ENCODE results near the gene RBM26. TPM values are rescaled to one million over a fixed set of nuclear protein-coding genes. Genes with fewer than 3 reads are reported as not detected.

The RBM26 gene
- total and polyA plus RNA-seq, 2 of the 4 experiments (the other 2 are of a cell fraction) = 17.6 to 18.1 TPM

GRCh38 chr13:79402679-79403078, 3.4 kb downstream of the RBM26 start:
- Histone ChIP-seq H2BK15ac (ENCODE audit: low read depth, low read length) (no peak overlapping the region), H3K23ac (ENCODE audit: low read depth, low read length) (no peak overlapping the region), H3K4me2 (ENCODE audit: low read depth, low read length) (no peak overlapping the region; the same call in 1 of the 2 replicates), H3K27ac (ENCODE audit: insufficient read depth, low read length) (no peak overlapping the region), H4K5ac (ENCODE audit: low read depth, low read length) (no peak overlapping the region), H2BK20ac (ENCODE audit: low read depth, low read length) (no peak overlapping the region), H3K56ac (ENCODE audit: extremely low read depth, insufficient read depth, low read length) (no peak overlapping the region), H2AK9ac (replicated peaks; ENCODE audit: low read depth, low read length, poor library complexity) (no peak overlapping the region), H3K14ac (replicated peaks; ENCODE audit: low read depth, low read length) (no peak overlapping the region), H3K18ac (ENCODE audit: low read depth, low read length) (no peak overlapping the region), H4K8ac (ENCODE audit: low read depth in 2 of 2, low read length in 2 of 2) (no peak overlapping the region), H3K27me3 (ENCODE audit: control insufficient read depth, insufficient read depth, low read length) (no peaks in the 10 kb centered on the region), H3K4me3 (ENCODE audit: insufficient read depth, low read depth, low read length) (no peak overlapping the region), H2BK5ac (ENCODE audit: low read depth, low read length, poor library complexity, severe bottlenecking) (no peak overlapping the region), H2AK5ac (ENCODE audit: low read depth, low read length) (no peak overlapping the region), H3K36me3 (ENCODE audit: control insufficient read depth, insufficient read depth, low read length) (peaks cover 2% of the 10 kb centered on the region; the same call in 1 of the 2 replicates), H3K79me1 (ENCODE audit: low read depth in 1 of 2, low read length in 2 of 2) (peaks cover 16 to 50% of the 10 kb centered on the region in 2 experiments), H4K91ac (ENCODE audit: insufficient read depth, low read depth, low read length) (no peak overlapping the region), H3K9me1 (ENCODE audit: insufficient read depth, low read length) (no peaks in the 10 kb centered on the region; the same call in 1 of the 2 replicates), H3K4me1 (ENCODE audit: control insufficient read depth, insufficient read depth, low read length) (peaks cover 3% of the 10 kb centered on the region; the same call in 1 of the 2 replicates), H2AFZ (replicated peaks; ENCODE audit: low read length, poor library complexity) (no peak overlapping the region), H4K20me1 (ENCODE audit: insufficient read depth, low read length) (peaks cover 33% of the 10 kb centered on the region), H3K9me3 (ENCODE audit: control insufficient read depth, insufficient read depth, low read length) (no peaks in the 10 kb centered on the region), H3K4ac (ENCODE audit: low read depth, low read length) (no peak overlapping the region), H3K9ac (ENCODE audit: low read depth, low read length) (no peak overlapping the region), H2BK120ac (ENCODE audit: low read depth, low read length) (no peak overlapping the region)
- dilution Hi-C loops (cut with HindIII; ENCODE audit: low sequenced_read_pairs, unreplicated experiment) = no loop called here
- POLR2A ChIA-PET (ENCODE audit: unreplicated experiment) = no interaction called here
- no peak for TF ChIP-seq POLR2A (IDR thresholded peaks at IDR 0.05; ENCODE audit: low read depth, low read length)
- no peak for TF ChIP-seq CEBPB (IDR thresholded peaks at IDR 0.05; ENCODE audit: low read depth, low read length)
- no peak for TF ChIP-seq BHLHE40 (IDR thresholded peaks at IDR 0.05; ENCODE audit: low read depth, low read length)
- no peak for TF ChIP-seq CHD1 (IDR thresholded peaks at IDR 0.05; ENCODE audit: low read depth, low read length)
- TF ChIP-seq RCOR1 (IDR thresholded peaks at IDR 0.05; ENCODE audit: insufficient replicate concordance, low read length) = no peak
- no peak for TF ChIP-seq USF2 (IDR thresholded peaks at IDR 0.05; ENCODE audit: low read depth, low read length)
- TF ChIP-seq ELK1 (IDR thresholded peaks at IDR 0.05; ENCODE audit: borderline replicate concordance, low read depth, low read length) = no peak
- TF ChIP-seq RFX5 (IDR thresholded peaks at IDR 0.05; ENCODE audit: low read depth, low read length) = no peak
- TF ChIP-seq SMC3 (IDR thresholded peaks at IDR 0.05; ENCODE audit: low read depth, low read length) = no peak
- no peak for TF ChIP-seq FOS (IDR thresholded peaks at IDR 0.05; ENCODE audit: low read depth, low read length)
- TF ChIP-seq RAD21 (IDR thresholded peaks at IDR 0.05; ENCODE audit: low read length) = no peak
- no peak for TF ChIP-seq CTCF (conservative IDR thresholded peaks at IDR 0.05; ENCODE audit: low read depth, low read length)
- TF ChIP-seq NFE2L2 (IDR thresholded peaks at IDR 0.05; ENCODE audit: low read depth, low read length) = no peak
- TF ChIP-seq MAZ (IDR thresholded peaks at IDR 0.05; ENCODE audit: borderline replicate concordance, low read depth, low read length) = no peak
- no peak for TF ChIP-seq MXI1 (IDR thresholded peaks at IDR 0.05; ENCODE audit: borderline replicate concordance, low read depth, low read length)
- no peak for TF ChIP-seq MAFK (IDR thresholded peaks at IDR 0.05; ENCODE audit: low read depth, low read length)
- in situ Hi-C loops (cut with MboI; ENCODE audit: low sequenced_read_pairs) = loop anchor here (25.0 kb wide), 1 partner anchor 935 kb away; the partner anchor contains the start of gene SPRY2
- ATAC-seq (ENCODE audit: low read depth) = no peak
- DNase-seq = no peak
- BruUV-seq (replicated peaks) = no TSS peak
- intact Hi-C loops (cut with micrococcal nuclease) = no loop called here
- CTCF ChIA-PET = no interaction called here
- 100% methylated on average over 1 of the region's 2 CpGs; no CpG with 5 or more reads in 1 of the 2 experiments for WGBS, 2 experiments (ENCODE audit: extremely low coverage in 2 of 2, insufficient read length in 1 of 2)

Data from IMR-90 (cell line).